K562 (cell line): ENCODE measurements around the gene KRT33A. TPM values are rescaled to one million over a fixed set of nuclear protein-coding genes. Genes with fewer than 3 reads are reported as not detected.

Source experiments
- ATAC-seq: fragments of 200-7000 bp; cut with Tn5 transposase; 3 replicates; pipeline ENCODE4 v1.9.1; 2020; ENCODE audit warnings: moderate library complexity
- BruUV-seq: library from RNA; stranded (reverse); fragments of 400-500 nt; replicated peaks from 2 replicates; lab custom pipeline; 2021; lab: Mats Ljungman, UMichigan
- CTCF ChIA-PET: fragments of 300-600 bp; formaldehyde crosslinking; extraction: SDS; loops from one replicate; lab custom pipeline; 2021; ENCODE audit warnings: low intra/inter-chr PET ratio; lab: Yijun Ruan, JAX
- POLR2A ChIA-PET: fragments of 300-600, 350-650 bp; sonication (Branson Sonifier 250); formaldehyde crosslinking; extraction: SDS; loops from one replicate; lab custom pipeline; 2021; ENCODE audit warnings: antibody characterized with exemption, inconsistent platforms; lab: Yijun Ruan, JAX
- DNase-seq, 4 experiments: peaks; one replicate each; pipeline versions ENCODE4 v3.0.0 to v3.0.0-alpha.2; 2011 to 2018; ENCODE audit warnings: low spot score in 3 of 4, mixed read lengths in 3 of 4; ENCODE audit errors: extremely low read depth in 1 of 4
- FAIRE-seq: peaks from 2 replicates; lab custom pipeline; 2011; peaks lifted over from hg19 to GRCh38; lab: Jason Lieb, UNC
- H2AFZ ChIP-seq: 2 replicates; pipeline ENCODE4 v1.6.0; 2011; ENCODE audit warnings: low read depth, low read length, control low read depth, inconsistent platforms
- H3K27ac ChIP-seq: fragments of 200-600 bp; 3 replicates; pipeline ENCODE4 v1.8.0; 2011; ENCODE audit warnings: low read depth, mild to moderate bottlenecking, control low read depth, inconsistent platforms, low read length, moderate library complexity, mixed read lengths; ENCODE audit errors: extremely low read depth
- H3K27me3 ChIP-seq, 2 experiments: fragments of 300-600 bp in 1 of 2; 2 replicates in 1 of 2; 3 replicates in 1 of 2; pipeline versions ENCODE4 v1.6.0 to v1.8.0; 2011; ENCODE audit warnings: inconsistent platforms in 2 of 2, low read length in 2 of 2, mild to moderate bottlenecking in 1 of 2, mixed read lengths in 1 of 2, moderate library complexity in 1 of 2; ENCODE audit not compliant: control insufficient read depth in 2 of 2, insufficient read depth in 2 of 2
- H3K36me3 ChIP-seq: fragments of 300-600 bp; 3 replicates; pipeline ENCODE4 v1.8.0; 2011; ENCODE audit warnings: mild to moderate bottlenecking, low read length, inconsistent platforms; ENCODE audit not compliant: control insufficient read depth, insufficient read depth
- H3K4me1 ChIP-seq, 2 experiments: fragments of 200-600 bp in 1 of 2; replicated peaks in 1 of 2; 2 replicates in 1 of 2; 3 replicates in 1 of 2; pipeline versions ENCODE4 v1.5.1 to v1.8.0; 2011; ENCODE audit warnings: inconsistent platforms in 2 of 2, low read length in 2 of 2, mild to moderate bottlenecking in 1 of 2, mixed read lengths in 1 of 2, moderate library complexity in 1 of 2; ENCODE audit not compliant: control insufficient read depth in 2 of 2, insufficient read depth in 2 of 2
- H3K4me2 ChIP-seq: 2 replicates; pipeline ENCODE4 v1.6.1; 2011; ENCODE audit warnings: low read length, control low read depth, inconsistent platforms, mixed read lengths; ENCODE audit not compliant: insufficient read depth
- H3K4me3 ChIP-seq: fragments of 200-600 bp; sonication (generic), shearing (Covaris generic); 2 replicates; pipeline ENCODE4 v1.5.1; 2016; ENCODE audit warnings: control low read depth, inconsistent platforms
- H3K79me2 ChIP-seq: fragments of 200-600 bp; 3 replicates; pipeline ENCODE4 v1.8.0; 2011; ENCODE audit warnings: low read length, inconsistent platforms; ENCODE audit not compliant: control insufficient read depth, insufficient read depth
- H3K9ac ChIP-seq, 2 experiments: 2 replicates each; pipeline versions ENCODE4 v1.6.0 to v1.6.1; 2011; ENCODE audit warnings: low read depth in 2 of 2, low read length in 2 of 2, control low read depth in 1 of 2, inconsistent platforms in 1 of 2, mild to moderate bottlenecking in 1 of 2, mixed read lengths in 1 of 2; ENCODE audit not compliant: insufficient read depth in 1 of 2
- H3K9me1 ChIP-seq: one replicate; pipeline ENCODE4 v1.6.0; 2011; ENCODE audit warnings: inconsistent platforms, mild to moderate bottlenecking, low read length, moderate library complexity; ENCODE audit not compliant: control insufficient read depth, insufficient read depth
- H3K9me3 ChIP-seq: replicated peaks from 2 replicates; pipeline ENCODE4 v1.5.1; 2011; ENCODE audit warnings: low read depth, low read length, inconsistent platforms; ENCODE audit not compliant: control insufficient read depth, insufficient read depth
- H4K20me1 ChIP-seq: replicated peaks from 2 replicates; pipeline ENCODE4 v1.6.1; 2011; ENCODE audit warnings: low read length, inconsistent platforms, mixed read lengths; ENCODE audit not compliant: control insufficient read depth, insufficient read depth
- CBX1 ChIP-seq: sonication (generic); IDR thresholded peaks from 2 replicates; pipeline ENCODE4 v1.6.1; 2016; ENCODE audit warnings: antibody characterized with exemption, low read depth, mild to moderate bottlenecking
- CBX3 ChIP-seq, 2 experiments: IDR thresholded peaks; 1 replicate in 1 of 2; 2 replicates in 1 of 2; pipeline ENCODE4 v1.6.1; 2012; ENCODE audit warnings: inconsistent platforms in 2 of 2, low read length in 2 of 2, borderline replicate concordance in 1 of 2, control low read depth in 1 of 2
- CCNT2 ChIP-seq: IDR thresholded peaks from 2 replicates; pipeline ENCODE4 v1.6.1; 2011; ENCODE audit warnings: borderline replicate concordance, low read depth, mild to moderate bottlenecking, moderate library complexity, mixed read lengths, low read length; ENCODE audit not compliant: insufficient read length; ENCODE audit errors: extremely low read depth
- HEY1 ChIP-seq: fragments of 250-450 bp; sonication (Bioruptor Pico); IDR thresholded peaks from 2 replicates; pipeline ENCODE4 v1.5.0; 2020; ENCODE audit warnings: mild to moderate bottlenecking, moderate library complexity, borderline replicate concordance
- HNRNPL ChIP-seq: fragments of 200-400 bp; formaldehyde crosslinking; IDR thresholded peaks from 2 replicates; pipeline ENCODE4 v1.6.1; 2017; ENCODE audit warnings: low read depth, mild to moderate bottlenecking, low read length
- MBD2 ChIP-seq: sonication (generic); IDR thresholded peaks from 2 replicates; pipeline ENCODE4 v1.6.1; 2016; ENCODE audit warnings: low read depth, borderline replicate concordance
- NR2F6 ChIP-seq: fragments of 450-650 bp; formaldehyde crosslinking; IDR thresholded peaks from 2 replicates; pipeline ENCODE4 v1.4.0; 2020; ENCODE audit warnings: mild to moderate bottlenecking
- PCBP2 ChIP-seq: fragments of 200-400 bp; formaldehyde crosslinking; IDR thresholded peaks from 2 replicates; pipeline ENCODE4 v1.6.1; 2018; ENCODE audit warnings: low read length, low read depth, mild to moderate bottlenecking, moderate library complexity; ENCODE audit not compliant: poor library complexity, severe bottlenecking
- POLR2H ChIP-seq: IDR thresholded peaks from 2 replicates; pipeline ENCODE4 v1.6.1; 2016; ENCODE audit warnings: missing genetic modification characterization, low read depth, mild to moderate bottlenecking, control low read depth, missing compliant biosample characterization, moderate library complexity
- SP2 ChIP-seq: IDR thresholded peaks from 2 replicates; pipeline ENCODE4 v1.6.1; 2011; ENCODE audit warnings: mild to moderate bottlenecking, low read depth, low read length, moderate library complexity; ENCODE audit not compliant: poor library complexity, severe bottlenecking; ENCODE audit errors: extremely low read depth
- TAF7 ChIP-seq: fragments of 450-650 bp; IDR thresholded peaks from 2 replicates; pipeline ENCODE4 v1.6.1; 2016; ENCODE audit warnings: missing genetic modification characterization, missing compliant biosample characterization
- TCF7L2 ChIP-seq: fragments of 150-350 bp; IDR thresholded peaks from 2 replicates; pipeline ENCODE4 v1.6.1; 2016; ENCODE audit warnings: low read depth, mild to moderate bottlenecking, low read length, moderate library complexity
- THRA ChIP-seq: fragments of 450-650 bp; IDR thresholded peaks from 2 replicates; pipeline ENCODE4 v1.6.1; 2017; ENCODE audit warnings: mild to moderate bottlenecking, moderate library complexity
- WHSC1 ChIP-seq: IDR thresholded peaks from one replicate; pipeline ENCODE4 v1.6.1; 2012; ENCODE audit warnings: low read length, control low read depth, inconsistent platforms
- ZFP91 ChIP-seq: sonication (generic); formaldehyde crosslinking; IDR thresholded peaks from 2 replicates; pipeline ENCODE4 v1.8.0; 2022; ENCODE audit warnings: mild to moderate bottlenecking, missing genetic modification reagents
- ZNF134 ChIP-seq: fragments of 250-450 bp; sonication (Bioruptor Pico); conservative IDR thresholded peaks from 2 replicates; pipeline ENCODE4 v1.4.0; 2020
- ZNF146 ChIP-seq: IDR thresholded peaks from one replicate; pipeline ENCODE4 v1.6.1; 2018; ENCODE audit warnings: missing compliant biosample characterization; ENCODE audit not compliant: unreplicated experiment
- ZNF507 ChIP-seq: conservative IDR thresholded peaks from 2 replicates; pipeline ENCODE4 v1.6.1; 2017; ENCODE audit warnings: missing genetic modification characterization, missing compliant biosample characterization
- ZNF830 ChIP-seq: fragments of 250-450 bp; sonication (Bioruptor Pico); IDR thresholded peaks from 2 replicates; pipeline ENCODE4 v1.5.0; 2021; ENCODE audit warnings: mild to moderate bottlenecking
- WGBS: fragments of 100-300 bp; shearing (Covaris generic); methylation state at CpG from one replicate; pipeline ENCODE4 v1.1.6; 2016; ENCODE audit warnings: low coverage, mixed read lengths; ENCODE audit not compliant: insufficient coverage; ENCODE audit errors: missing lambda C conversion rate; 5-methylcytosine and 5-hydroxymethylcytosine counted together
- in situ Hi-C: fragments of 300-500 bp; cut with MboI; formaldehyde crosslinking; loops from 4 replicates; pipeline ENCODE4 v1.15.0; 2018; ENCODE audit warnings: inconsistent platforms, mixed read lengths
- intact Hi-C: fragments of 100-400 bp; cut with micrococcal nuclease; formaldehyde crosslinking; loops from 2 replicates; pipeline ENCODE4 v1.14.2; 2022
- polyA plus RNA-seq, 8 experiments: library from polyadenylated mRNA; depleted of rRNA in 4 of 8; stranded (reverse) in 5 of 8; unstranded in 3 of 8; fragments of >200 nt; fragmentation: Nextera tagmentation in 2 of 8; fragmentation: Illumina TruSeq in 1 of 8; extraction: Ambion mirVana in 2 of 8; extraction: Trizol in 1 of 8; gene quantifications; 2 replicates each; pipeline versions ENCODE4 v1.2.1 to v1.2.3, GENCODE V29; 2011 to 2014; ENCODE audit warnings: inconsistent platforms in 1 of 8, missing spikeins in 1 of 8
- total RNA-seq, 7 experiments: library from RNA; depleted of rRNA in 6 of 7; stranded (reverse); fragments of >200 nt in 6 of 7; fragmentation: Illumina TruSeq in 2 of 7; extraction: Trizol in 2 of 7; gene quantifications; 2 replicates each; pipeline versions ENCODE4 v1.2.1 to v1.2.3, GENCODE V29; 2011 to 2021; ENCODE audit warnings: low replicate concordance in 1 of 7

KRT33A gene
- total and polyA plus RNA-seq, 9 of the 15 experiments (the other 6 are each of a cell fraction or from before 2014, with no cell fraction given), result not detected

GRCh38 chr17:41340934-41341861 is 9.4 kb downstream of the KRT33A start (continued):
- TF ChIP-seq PCBP2 (no peak), CBX1 (no peak), WHSC1 (no peak), HEY1 (CRISPR knock-in tag) (no peak), SP2 (no peak), ZNF507 (no peak), ZNF134 (CRISPR knock-in tag) (no peak)

- H3K9ac ChIP-seq, result no peak overlapping the region
- no peak overlapping the region for H3K4me3 ChIP-seq
- no peak for DNase-seq
- H3K36me3 ChIP-seq, result no peaks in the 10 kb centered on the region
- intact Hi-C loops, result no loop called here
- ChIA-PET CTCF (no interaction called here), POLR2A (interaction anchor here (0.6 kb wide), 2 partner anchors 142 to 693 kb away, joined by 3 read pairs; partner anchors contain the start of gene SMARCE1)
- no peaks in the 10 kb centered on the region for H3K9me1 ChIP-seq
- BruUV-seq, result no TSS peak
- no peak for FAIRE-seq
- H3K9me3 ChIP-seq, result no peaks in the 10 kb centered on the region
- H3K27me3 ChIP-seq, result no peaks in the 10 kb centered on the region
- in situ Hi-C loops, result no loop called here
- whole genome bisulfite sequencing, result 0% methylated on average over 3 of the region's 3 CpGs
- H3K27ac ChIP-seq, result no peak overlapping the region
- H3K79me2 ChIP-seq, result no peaks in the 10 kb centered on the region
- H2AFZ ChIP-seq, result no peak overlapping the region
- no peaks in the 10 kb centered on the region for H3K4me1 ChIP-seq
- H4K20me1 ChIP-seq, result no peaks in the 10 kb centered on the region
- H3K4me2 ChIP-seq, result no peak overlapping the region
- no peak for ATAC-seq
- no peak for TF ChIP-seq HNRNPL
- TF ChIP-seq TAF7 (tag), result no peak
- TF ChIP-seq MBD2, result no peak
- no peak for TF ChIP-seq THRA
- no peak for TF ChIP-seq TCF7L2
- TF ChIP-seq ZNF830 (CRISPR knock-in tag), result no peak
- TF ChIP-seq POLR2H, result no peak
- TF ChIP-seq NR2F6, result no peak
- TF ChIP-seq CCNT2, result no peak
- no peak for TF ChIP-seq SP2
- TF ChIP-seq ZFP91 (CRISPR knock-in tag), result no peak
- no peak for TF ChIP-seq CBX3 (IDR thresholded peaks at IDR 0.05; ENCODE audit: borderline replicate concordance in 1 of 2, low read length in 2 of 2)
- no peak for TF ChIP-seq ZNF146 (CRISPR knock-in tag)
These were observed 10.1 kb downstream of the KRT33A start for GRCh38 chr17:41340494-41340893.
